ENCODE data around the gene INTS1. TPM values are rescaled to one million over a fixed set of nuclear protein-coding genes. Genes with fewer than 3 reads are reported as not detected.

Gene INTS1
- total and polyA plus RNA-seq, 2 experiments from 2014 or later = 30.0 to 57.3 TPM

- TF ChIP-seq EZH2 (IDR thresholded peaks at IDR 0.05; ENCODE audit: borderline replicate concordance) = no peak
- no peak for TF ChIP-seq EZH2phosphoT487 (IDR thresholded peaks at IDR 0.05; ENCODE audit: low read depth, severe bottlenecking, unreplicated experiment)
- no peak for TF ChIP-seq CTCF (IDR thresholded peaks at IDR 0.05; ENCODE audit: poor library complexity)
- Histone ChIP-seq H3K4me1 (ENCODE audit: insufficient read depth) (no peaks in the 10 kb centered on the region), H3K36me3 (replicated peaks; ENCODE audit: insufficient read depth, low read depth) (no peaks in the 10 kb centered on the region), H3K79me2 (peaks cover 18% of the 10 kb centered on the region), H3K4me3 (no peak overlapping the region), H3K27ac (no peak overlapping the region), H3K9me2 (replicated peaks; ENCODE audit: insufficient read depth) (no peaks in the 10 kb centered on the region), H3K27me3 (no peaks in the 10 kb centered on the region), H4K20me1 (ENCODE audit: insufficient read depth, poor library complexity, severe bottlenecking) (no peaks in the 10 kb centered on the region), H2AFZ (no peak overlapping the region), H3K4me2 (no peak overlapping the region), H3K9me3 (ENCODE audit: low read depth) (no peaks in the 10 kb centered on the region)
- 96% methylated on average over 37 of the region's 37 CpGs for WGBS (ENCODE audit: low lambda C conversion rate, missing lambda C conversion rate)
- no peak for DNase-seq (ENCODE audit: low spot score)
These were observed 6.8 kb downstream of the INTS1 start for GRCh38 chr7:1497293-1497927.

- Histone ChIP-seq H3K36me3 (replicated peaks; ENCODE audit: insufficient read depth, low read depth) (no peaks in the 10 kb centered on the region), H2AFZ (no peak overlapping the region)
These were observed 7.5 kb downstream of the INTS1 start for GRCh38 chr7:1496531-1497292.

GRCh38 chr7:1495564-1496242, 8.5 kb downstream of the INTS1 start:
- Histone ChIP-seq H3K79me2 (peaks cover under 1% of the 10 kb centered on the region), H3K36me3 (replicated peaks; ENCODE audit: insufficient read depth, low read depth) (no peaks in the 10 kb centered on the region), H3K9me2 (replicated peaks; ENCODE audit: insufficient read depth) (no peaks in the 10 kb centered on the region), H3K27me3 (no peaks in the 10 kb centered on the region), H3K4me3 (no peak overlapping the region), H3K4me2 (no peak overlapping the region), H4K20me1 (ENCODE audit: insufficient read depth, poor library complexity, severe bottlenecking) (no peaks in the 10 kb centered on the region), H2AFZ (no peak overlapping the region), H3K4me1 (ENCODE audit: insufficient read depth) (no peaks in the 10 kb centered on the region), H3K9me3 (ENCODE audit: low read depth) (no peaks in the 10 kb centered on the region), H3K27ac (no peak overlapping the region)
- WGBS (ENCODE audit: low lambda C conversion rate, missing lambda C conversion rate) = 99% methylated on average over 29 of the region's 34 CpGs
- DNase-seq (ENCODE audit: low spot score) = no peak
- no peak for TF ChIP-seq CTCF (IDR thresholded peaks at IDR 0.05; ENCODE audit: poor library complexity)
- TF ChIP-seq EZH2 (IDR thresholded peaks at IDR 0.05; ENCODE audit: borderline replicate concordance) = no peak
- TF ChIP-seq EZH2phosphoT487 (IDR thresholded peaks at IDR 0.05; ENCODE audit: low read depth, severe bottlenecking, unreplicated experiment) = no peak

More at GRCh38 chr7:1496531-1497292, 7.5 kb downstream of the INTS1 start:
- H3K27ac ChIP-seq = no peak overlapping the region
- TF ChIP-seq EZH2 (IDR thresholded peaks at IDR 0.05; ENCODE audit: borderline replicate concordance) (no peak), EZH2phosphoT487 (IDR thresholded peaks at IDR 0.05; ENCODE audit: low read depth, severe bottlenecking, unreplicated experiment) (no peak), CTCF (IDR thresholded peaks at IDR 0.05; ENCODE audit: poor library complexity) (no peak)
- H4K20me1 ChIP-seq (ENCODE audit: insufficient read depth, poor library complexity, severe bottlenecking) = no peaks in the 10 kb centered on the region
- no peaks in the 10 kb centered on the region for H3K4me1 ChIP-seq (ENCODE audit: insufficient read depth)
- no peak overlapping the region for H3K4me2 ChIP-seq
- WGBS (ENCODE audit: low lambda C conversion rate, missing lambda C conversion rate) = 98% methylated on average over 33 of the region's 33 CpGs
- no peaks in the 10 kb centered on the region for H3K9me3 ChIP-seq (ENCODE audit: low read depth)
- H3K4me3 ChIP-seq = no peak overlapping the region
- no peaks in the 10 kb centered on the region for H3K9me2 ChIP-seq (replicated peaks; ENCODE audit: insufficient read depth)
- H3K27me3 ChIP-seq = no peaks in the 10 kb centered on the region
- H3K79me2 ChIP-seq = peaks cover 11% of the 10 kb centered on the region
- no peak for DNase-seq (ENCODE audit: low spot score)

Data from hepatocyte (in vitro differentiated cells).